Tibial nerve (tissue), 4 donors: Measurements from ENCODE around the gene ZNF91. TPM values are rescaled to one million over a fixed set of nuclear protein-coding genes. Genes with fewer than 3 reads are reported as not detected.

Source experiments
- DNase-seq, 2 donors: peaks; one replicate each; pipeline ENCODE4 v3.0.0-alpha.2; 2019; ENCODE audit warnings: low spot score in 2 of 2
- H3K27ac ChIP-seq, 4 donors: fragments of 200-600 bp; sonication (generic) in 3 of 4; one replicate each; pipeline ENCODE4 v1.5.1; 2017 to 2019; ENCODE audit warnings: mild to moderate bottlenecking in 1 of 4
- H3K27me3 ChIP-seq, 2 donors: fragments of 200-600 bp; sonication (generic) in 1 of 2; one replicate each; pipeline versions ENCODE4 v1.5.1 to v1.6.0; 2017 to 2019
- H3K36me3 ChIP-seq, 3 donors: fragments of 200-600 bp; sonication (generic); one replicate each; pipeline ENCODE4 v1.5.1; 2018 to 2019
- H3K4me1 ChIP-seq, 4 donors: fragments of 200-600 bp; sonication (generic) in 3 of 4; one replicate each; pipeline ENCODE4 v1.5.1; 2017 to 2019
- H3K4me3 ChIP-seq, 4 donors: fragments of 200-600 bp; sonication (generic) in 3 of 4; one replicate each; pipeline ENCODE4 v1.5.1; 2017 to 2019; ENCODE audit warnings: mild to moderate bottlenecking in 1 of 4, moderate library complexity in 1 of 4
- H3K9me3 ChIP-seq, 4 donors: fragments of 200-600 bp; sonication (generic) in 3 of 4; one replicate each; pipeline ENCODE4 v1.5.1; 2017 to 2019
- EP300 ChIP-seq, 2 donors: sonication (generic); formaldehyde crosslinking; IDR thresholded peaks; one replicate each; pipeline ENCODE4 v1.6.1; 2017; ENCODE audit warnings: antibody characterized with exemption in 2 of 2, mild to moderate bottlenecking in 1 of 2
- POLR2A ChIP-seq, 2 donors: fragments of 450-650 bp; IDR thresholded peaks; one replicate each; pipeline ENCODE4 v1.6.1; 2017; ENCODE audit warnings: antibody characterized with exemption in 2 of 2, mild to moderate bottlenecking in 2 of 2, moderate library complexity in 2 of 2
- WGBS, 2 donors: methylation state at CpG; one replicate each; pipeline ENCODE4 v1.1.5; 2018; 5-methylcytosine and 5-hydroxymethylcytosine counted together
- total RNA-seq, 4 donors: library from RNA; depleted of rRNA; stranded (reverse); fragments of >200 nt; gene quantifications; one replicate each; pipeline ENCODE4 v1.1.0, GENCODE V29; 2016
- TF ChIP-seq, protein P1 (sequence below), 5 experiments: fragments of 200-600 bp in 3 of 5; fragments of 450-650 bp in 2 of 5; sonication (generic) in 3 of 5; IDR thresholded peaks; one replicate each; pipeline ENCODE4 v1.5.1; 2016 to 2019; ENCODE audit warnings: antibody characterized with exemption in 5 of 5, mild to moderate bottlenecking in 3 of 5, moderate library complexity in 2 of 5

ZNF91 gene
- total RNA-seq, 4 donors from 2014 or later, result 63.5 to 83.1 (median 81.7) TPM

DNA sequence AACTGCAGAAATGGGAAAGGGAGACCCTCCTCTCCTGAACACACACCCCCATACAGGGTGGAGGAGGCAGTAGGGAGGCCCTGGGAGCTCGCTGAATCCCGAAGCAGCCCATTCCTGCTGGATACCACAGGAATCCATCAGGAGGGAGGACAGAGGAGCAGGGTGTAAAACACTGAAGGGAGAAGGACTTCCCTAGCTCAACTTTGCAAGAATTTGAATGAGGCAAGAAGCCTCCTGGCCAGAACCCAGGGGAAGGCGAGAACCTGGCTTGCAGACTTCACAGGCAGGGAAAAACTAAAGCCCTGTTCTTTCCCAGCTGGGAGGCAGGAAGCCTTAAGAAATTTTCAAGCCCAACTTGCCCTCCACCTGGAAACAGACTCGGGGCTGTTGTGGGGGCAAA is 43.5 kb downstream of the ZNF91 start:
- 93 to 96% methylated on average over 4 of the region's 4 CpGs for whole genome bisulfite sequencing, 2 donors
- H3K9me3 ChIP-seq, result peaks cover 6 to 99% (median 60%) of the 10 kb centered on the region in 4 donors
- TF ChIP-seq, protein P1, sequence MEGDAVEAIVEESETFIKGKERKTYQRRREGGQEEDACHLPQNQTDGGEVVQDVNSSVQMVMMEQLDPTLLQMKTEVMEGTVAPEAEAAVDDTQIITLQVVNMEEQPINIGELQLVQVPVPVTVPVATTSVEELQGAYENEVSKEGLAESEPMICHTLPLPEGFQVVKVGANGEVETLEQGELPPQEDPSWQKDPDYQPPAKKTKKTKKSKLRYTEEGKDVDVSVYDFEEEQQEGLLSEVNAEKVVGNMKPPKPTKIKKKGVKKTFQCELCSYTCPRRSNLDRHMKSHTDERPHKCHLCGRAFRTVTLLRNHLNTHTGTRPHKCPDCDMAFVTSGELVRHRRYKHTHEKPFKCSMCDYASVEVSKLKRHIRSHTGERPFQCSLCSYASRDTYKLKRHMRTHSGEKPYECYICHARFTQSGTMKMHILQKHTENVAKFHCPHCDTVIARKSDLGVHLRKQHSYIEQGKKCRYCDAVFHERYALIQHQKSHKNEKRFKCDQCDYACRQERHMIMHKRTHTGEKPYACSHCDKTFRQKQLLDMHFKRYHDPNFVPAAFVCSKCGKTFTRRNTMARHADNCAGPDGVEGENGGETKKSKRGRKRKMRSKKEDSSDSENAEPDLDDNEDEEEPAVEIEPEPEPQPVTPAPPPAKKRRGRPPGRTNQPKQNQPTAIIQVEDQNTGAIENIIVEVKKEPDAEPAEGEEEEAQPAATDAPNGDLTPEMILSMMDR (IDR thresholded peaks at IDR 0.05), result no peak
- TF ChIP-seq EP300 (IDR thresholded peaks at IDR 0.05), result no peak
- TF ChIP-seq POLR2A (IDR thresholded peaks at IDR 0.05), result no peak

DNA sequence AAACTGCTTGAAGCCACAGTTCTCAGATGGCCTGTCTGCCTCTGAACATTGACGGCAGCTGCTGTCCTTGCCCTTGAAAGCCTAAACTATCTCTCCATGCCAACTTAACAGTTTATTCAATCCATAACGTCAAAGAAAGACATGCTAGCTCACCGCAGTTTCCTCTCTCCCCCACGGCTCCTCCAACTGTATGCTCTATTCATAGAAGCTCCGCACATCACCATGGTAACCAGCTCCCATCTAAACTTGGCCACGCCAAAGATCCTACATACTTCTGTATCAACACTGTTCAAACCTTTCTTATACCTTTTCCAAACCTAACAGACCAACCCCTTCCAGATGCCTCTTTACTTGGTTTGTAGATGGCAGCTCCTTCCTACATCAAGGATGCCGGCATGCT is 48.6 kb downstream of the ZNF91 start:
- Histone ChIP-seq H3K4me1 (no peaks in the 10 kb centered on the region), H3K9me3 (peaks cover 0 to 99% (median 58%) of the 10 kb centered on the region in 4 donors), H3K36me3 (peaks cover 0 to 93% (median 12%) of the 10 kb centered on the region in 3 donors), H3K27me3 (no peaks in the 10 kb centered on the region), H3K4me3 (no peak overlapping the region), H3K27ac (no peak overlapping the region)
- TF ChIP-seq, protein P1 (IDR thresholded peaks at IDR 0.05), result no peak
- no peak for TF ChIP-seq EP300 (IDR thresholded peaks at IDR 0.05)
- DNase-seq, result no peak
- WGBS, 2 donors, result 96 to 97% methylated on average over 7 of the region's 7 CpGs

More for the DNA sequence above, 43.5 kb downstream of the ZNF91 start:
- DNase-seq, result no peak
- no peaks in the 10 kb centered on the region for H3K4me1 ChIP-seq
- H3K27ac ChIP-seq, result no peak overlapping the region
- H3K4me3 ChIP-seq, result no peak overlapping the region
- peaks cover 0 to 100% (median 8%) of the 10 kb centered on the region in 3 donors for H3K36me3 ChIP-seq
- no peaks in the 10 kb centered on the region for H3K27me3 ChIP-seq

DNA sequence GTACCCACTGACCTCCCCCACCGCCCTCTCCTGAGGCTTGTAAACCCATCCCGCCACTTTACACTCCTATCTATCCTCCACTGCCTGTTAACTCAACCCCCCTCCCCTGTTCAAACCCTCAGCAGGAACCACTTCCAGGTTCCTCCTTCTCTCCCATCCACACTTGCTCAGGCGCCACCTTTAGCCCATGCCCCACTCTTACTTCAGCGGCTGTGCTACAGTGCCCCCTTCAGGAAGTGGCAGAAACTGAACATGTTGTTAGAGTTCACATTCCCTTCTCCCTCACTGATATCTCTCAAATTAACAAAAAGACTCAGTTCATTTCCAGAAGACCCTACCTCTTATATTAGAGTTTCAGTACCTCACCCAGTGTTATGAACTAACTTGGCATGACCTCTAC is 49.4 kb downstream of the ZNF91 start:
- WGBS, 2 donors, result 79 to 85% methylated on average over 4 of the region's 4 CpGs
- H3K4me3 ChIP-seq, result no peak overlapping the region
- H3K27ac ChIP-seq, result no peak overlapping the region
- no peaks in the 10 kb centered on the region for H3K27me3 ChIP-seq
- TF ChIP-seq, protein P1 (IDR thresholded peaks at IDR 0.05), result peak in 1 of 5 experiments; percentile 1
- TF ChIP-seq POLR2A (IDR thresholded peaks at IDR 0.05) (no peak), EP300 (IDR thresholded peaks at IDR 0.05) (no peak)
- DNase-seq, result no peak
- H3K4me1 ChIP-seq, result no peaks in the 10 kb centered on the region
- peaks cover 0 to 99% (median 57%) of the 10 kb centered on the region in 4 donors for H3K9me3 ChIP-seq
- H3K36me3 ChIP-seq, result peaks cover 0 to 92% (median 7%) of the 10 kb centered on the region in 3 donors

GRCh38 chr19:23343434-23344010 is 51.7 kb downstream of the ZNF91 start:
- Histone ChIP-seq H3K27ac (no peak overlapping the region), H3K4me1 (no peaks in the 10 kb centered on the region), H3K27me3 (no peaks in the 10 kb centered on the region), H3K4me3 (no peak overlapping the region), H3K9me3 (peaks cover 0 to 99% (median 52%) of the 10 kb centered on the region in 4 donors), H3K36me3 (peaks cover 2 to 86% (median 4%) of the 10 kb centered on the region in 3 donors)
- 96 to 97% methylated on average over 5 of the region's 5 CpGs for WGBS, 2 donors
- no peak for DNase-seq
- TF ChIP-seq EP300 (IDR thresholded peaks at IDR 0.05) (no peak), POLR2A (IDR thresholded peaks at IDR 0.05) (no peak)
- TF ChIP-seq, protein P1 (IDR thresholded peaks at IDR 0.05), result no peak

- no peak for DNase-seq
- Histone ChIP-seq H3K27me3 (no peaks in the 10 kb centered on the region), H3K4me1 (no peaks in the 10 kb centered on the region), H3K4me3 (no peak overlapping the region), H3K9me3 (peaks cover 0 to 78% (median 14%) of the 10 kb centered on the region in 4 donors), H3K36me3 (peaks cover 0 to 48% (median 0%) of the 10 kb centered on the region in 3 donors), H3K27ac (no peak overlapping the region)
- TF ChIP-seq, protein P1 (IDR thresholded peaks at IDR 0.05), result no peak
- no peak for TF ChIP-seq POLR2A (IDR thresholded peaks at IDR 0.05)
- no peak for TF ChIP-seq EP300 (IDR thresholded peaks at IDR 0.05)
Measured at GRCh38 chr19:23328211-23328610, 67.1 kb downstream of the ZNF91 start.
